Activated CD8-positive, alpha-beta T cell treated with anti-CD3 and anti-CD28 coated beads, Interleukin-2, amount 10 ng/mL, durations not matched to agents 7 days and 5 days (primary cell): ENCODE measurements around the gene ACYP1. TPM values are rescaled to one million over a fixed set of nuclear protein-coding genes. Genes with fewer than 3 reads are reported as not detected.
A peak's percentile ranks its signal among the peaks of the same experiment; 100 is the strongest.

Source experiments
- ATAC-seq: fragments of 150-1000 bp; cut with Tn5 transposase; one replicate; pipeline ENCODE4 v1.10.0; 2021; ENCODE audit warnings: moderate library complexity
- CTCF ChIA-PET: fragments of 350-600 bp; sonication (Branson Sonifier 250); formaldehyde crosslinking; loops from one replicate; lab custom pipeline; 2021; ENCODE audit warnings: antibody characterized with exemption; lab: Charles Lee
- POLR2A ChIA-PET: fragments of 350-600 bp; sonication (Branson Sonifier 250); formaldehyde crosslinking; loops from one replicate; lab custom pipeline; 2021; ENCODE audit warnings: antibody characterized with exemption; lab: Charles Lee
- DNase-seq: peaks from one replicate; pipeline ENCODE4 v3.0.0-alpha.2; 2020
- H3K27ac Mint-ChIP-seq: one replicate; pipeline ENCODE4 v1.8.0; 2021; ENCODE audit warnings: mild to moderate bottlenecking, mixed read lengths
- H3K27me3 Mint-ChIP-seq: one replicate; pipeline ENCODE4 v1.8.0; 2021; ENCODE audit warnings: low read depth, mixed read lengths
- H3K36me3 Mint-ChIP-seq: one replicate; pipeline ENCODE4 v1.8.0; 2021; ENCODE audit warnings: low read depth, mixed read lengths
- H3K4me1 Mint-ChIP-seq: one replicate; pipeline ENCODE4 v1.8.0; 2021; ENCODE audit warnings: low read depth, mixed read lengths
- H3K4me3 Mint-ChIP-seq: one replicate; pipeline ENCODE4 v1.8.0; 2021; ENCODE audit warnings: mild to moderate bottlenecking, mixed read lengths
- H3K9me3 Mint-ChIP-seq: one replicate; pipeline ENCODE4 v1.8.0; 2022; ENCODE audit warnings: mixed read lengths; ENCODE audit not compliant: insufficient read depth
- total RNA-seq, 2 experiments: library from RNA; stranded (reverse); gene quantifications; one replicate each; pipeline ENCODE4 v1.2.3, GENCODE V29; 2021

The ACYP1 gene
- total RNA-seq, 2 experiments from 2014 or later, result 42.6 to 44.0 TPM

DNA sequence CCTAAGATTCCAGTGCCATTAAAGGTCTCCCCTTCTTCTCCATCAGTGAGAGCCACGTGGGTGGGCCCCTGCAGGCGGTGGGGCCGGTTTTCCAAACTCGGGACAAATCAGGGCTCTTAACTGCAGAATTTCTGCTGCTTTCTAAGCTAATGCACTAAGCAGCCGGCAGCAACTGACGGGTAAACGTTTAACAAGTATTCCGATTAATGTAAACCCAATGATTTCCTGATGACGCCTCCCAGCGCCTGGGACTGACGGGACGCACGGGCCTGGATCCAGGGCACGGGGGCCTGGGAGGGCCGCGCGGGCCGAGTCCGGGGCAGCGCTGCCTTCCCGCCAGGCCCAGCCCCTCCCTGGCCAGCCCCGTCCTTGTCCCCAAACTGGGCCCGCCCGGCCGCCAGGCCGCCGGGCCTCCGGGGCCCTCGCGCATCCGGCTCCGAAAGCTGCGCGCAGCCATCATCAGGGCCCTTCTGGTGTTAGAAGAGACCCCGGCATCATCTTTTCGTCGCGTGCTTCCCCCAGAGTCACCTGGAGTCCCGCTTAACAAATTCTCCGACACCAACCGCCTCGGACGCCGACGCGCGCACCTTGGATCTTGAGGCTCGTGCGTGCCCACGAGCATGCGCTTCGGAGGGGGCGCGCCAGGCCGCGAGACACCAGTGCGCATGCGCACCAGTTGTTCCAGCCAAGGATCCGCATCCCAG, 12.8 kb downstream of the ACYP1 start, which contains the start of gene MLH3:
MLH3 (minus strand) TSS at position 616 of the 704 bp plus-strand sequence. CDS start 1,812 bp downstream, outside the sequence.
- Mint-ChIP-seq H3K27ac (peak within 1 kb of the TSS; percentile 91), H3K27me3 (no peaks in the 10 kb centered on the region), H3K36me3 (peaks cover 50% of the 10 kb centered on the region), H3K4me3 (peak within 1 kb of the TSS; percentile 83), H3K9me3 (no peaks in the 10 kb centered on the region), H3K4me1 (peaks cover 50% of the 10 kb centered on the region)
- ATAC-seq (peak; percentile 89), DNase-seq (peak; percentile 81)
- CTCF ChIA-PET, result interaction anchor here (1.1 to 2.9 kb wide), 7 partner anchors 13 to 109 kb away, joined by 3 to 12 read pairs (median 3); partner anchors contain the start of genes ACYP1 and ZC2HC1C
- POLR2A ChIA-PET, result interaction anchor here (0.7 to 1.4 kb wide), 2 partner anchors 19 to 49 kb away, joined by 3 read pairs; partner anchors contain the start of gene ZC2HC1C

DNA sequence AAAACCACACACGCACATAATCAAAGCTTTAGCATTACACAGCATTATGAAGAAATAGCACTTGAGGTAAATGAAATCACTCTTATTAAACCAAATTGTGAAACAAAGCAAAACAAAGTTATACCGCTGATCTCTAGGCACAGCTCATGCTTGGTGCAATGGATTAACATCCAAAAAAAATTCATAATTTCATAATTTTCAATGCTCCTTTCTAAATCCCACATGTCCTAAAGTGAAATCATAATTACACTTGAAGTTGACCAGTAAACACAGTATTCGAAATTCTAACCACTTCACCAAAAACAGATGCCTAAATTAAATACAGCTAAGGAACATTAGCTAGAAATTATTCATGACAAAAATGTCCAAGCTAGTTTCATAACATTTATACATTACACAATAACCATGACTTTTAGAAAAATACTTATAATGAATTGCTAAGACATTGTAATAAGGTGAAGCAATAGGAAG, 14.1 kb downstream of the ACYP1 start:
- Mint-ChIP-seq H3K27ac (no peak overlapping the region), H3K4me1 (peaks cover 47% of the 10 kb centered on the region), H3K36me3 (peaks cover 42% of the 10 kb centered on the region), H3K4me3 (peak overlapping the region; percentile 36), H3K27me3 (no peaks in the 10 kb centered on the region), H3K9me3 (no peaks in the 10 kb centered on the region)
- ATAC-seq (no peak), DNase-seq (no peak)
- CTCF ChIA-PET, result interaction anchor here (0.6 to 2.9 kb wide), 5 partner anchors 14 to 102 kb away, joined by 3 to 11 read pairs (median 8); partner anchors contain the start of gene ACYP1
- POLR2A ChIA-PET, result interaction anchor here (0.6 to 1.3 kb wide), 2 partner anchors 14 to 20 kb away, joined by 4 to 5 read pairs; partner anchors contain the start of genes ACYP1 and ZC2HC1C

DNA sequence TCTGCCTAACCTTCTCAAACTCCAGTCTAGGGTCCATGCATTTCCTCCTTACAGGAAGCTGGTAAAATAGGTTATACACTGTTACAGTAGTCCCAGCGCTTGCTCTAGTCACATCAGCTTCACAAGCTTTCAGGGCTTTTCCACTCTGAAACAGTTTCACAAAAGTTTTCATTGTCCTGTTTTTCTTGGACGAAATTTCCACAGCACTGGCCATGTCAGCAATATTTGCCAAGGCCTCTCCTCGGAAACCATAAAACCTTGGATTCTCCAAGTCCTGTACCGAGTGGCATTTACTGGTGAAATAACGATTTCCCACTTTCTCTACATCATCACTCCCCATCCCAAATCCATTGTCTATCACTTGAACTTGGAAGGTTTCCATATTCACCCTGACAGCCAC, 14.7 kb downstream of the ACYP1 start:
- peaks cover 47% of the 10 kb centered on the region for H3K4me1 Mint-ChIP-seq
- H3K27me3 Mint-ChIP-seq, result no peaks in the 10 kb centered on the region
- ChIA-PET CTCF (interaction anchor here (0.9 to 2.9 kb wide), 6 partner anchors 15 to 103 kb away, joined by 3 to 11 read pairs (median 6); partner anchors contain the start of gene ACYP1), POLR2A (interaction anchor here (1.3 kb wide), 1 partner anchor 14 kb away, joined by 5 read pairs; the partner anchor contains the start of gene ACYP1)
- H3K36me3 Mint-ChIP-seq, result peaks cover 38% of the 10 kb centered on the region
- ATAC-seq (no peak), DNase-seq (no peak)
- H3K27ac Mint-ChIP-seq, result no peak overlapping the region
- H3K9me3 Mint-ChIP-seq, result no peaks in the 10 kb centered on the region
- no peak overlapping the region for H3K4me3 Mint-ChIP-seq

DNA sequence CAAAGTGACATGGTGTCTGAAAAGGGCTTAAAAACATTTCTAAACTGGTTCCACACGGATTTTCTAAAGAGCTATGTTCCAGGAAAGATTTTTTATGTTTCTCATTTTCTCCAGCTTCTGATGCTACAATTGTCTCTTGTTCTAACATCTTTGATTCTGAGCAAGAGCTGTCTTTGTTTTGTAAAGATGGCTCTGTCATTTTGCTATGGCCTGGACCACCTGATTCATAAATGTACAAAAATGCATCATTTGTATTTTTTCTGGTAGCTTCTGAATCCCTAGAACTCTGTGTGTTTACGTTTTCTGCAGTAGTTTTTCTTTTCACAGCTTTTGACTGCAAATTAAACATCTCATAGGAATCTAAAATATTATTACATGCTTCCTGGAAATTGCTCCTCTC, 15.7 kb downstream of the ACYP1 start:
- POLR2A ChIA-PET, result interaction anchor here (0.7 to 1.0 kb wide), 2 partner anchors 15 to 46 kb away, joined by 3 to 4 read pairs; partner anchors contain the start of gene EIF2B2
- ATAC-seq (no peak), DNase-seq (no peak)
- H3K27me3 Mint-ChIP-seq, result no peaks in the 10 kb centered on the region
- H3K9me3 Mint-ChIP-seq, result no peaks in the 10 kb centered on the region
- peaks cover 37% of the 10 kb centered on the region for H3K4me1 Mint-ChIP-seq
- CTCF ChIA-PET, result interaction anchor here (1.3 to 2.9 kb wide), 6 partner anchors 16 to 107 kb away, joined by 3 to 11 read pairs (median 6); partner anchors contain the start of gene ACYP1
- H3K27ac Mint-ChIP-seq, result no peak overlapping the region
- H3K36me3 Mint-ChIP-seq, result peaks cover 29% of the 10 kb centered on the region
- H3K4me3 Mint-ChIP-seq, result no peak overlapping the region

DNA sequence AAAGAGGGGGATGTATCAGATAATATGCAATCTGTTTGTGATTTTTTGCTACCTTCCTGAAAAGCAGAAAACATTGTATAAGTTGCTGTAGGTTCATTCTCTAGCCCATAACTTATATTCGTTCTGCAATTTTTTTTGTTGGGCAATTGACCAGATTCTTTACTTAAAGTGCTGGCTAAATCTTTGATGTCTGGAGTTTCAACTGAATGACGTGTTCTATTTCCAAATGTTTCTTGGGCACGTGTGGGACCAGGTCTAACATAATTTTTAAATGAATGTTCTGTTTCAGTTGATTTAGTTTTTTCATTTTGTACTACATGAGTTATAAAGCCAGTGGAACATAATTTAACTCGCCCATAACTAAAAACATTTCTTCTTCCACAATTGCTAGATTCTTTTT, 16.3 kb downstream of the ACYP1 start:
- H3K9me3 Mint-ChIP-seq, result no peaks in the 10 kb centered on the region
- H3K36me3 Mint-ChIP-seq, result peaks cover 23% of the 10 kb centered on the region
- peaks cover 31% of the 10 kb centered on the region for H3K4me1 Mint-ChIP-seq
- no peak for DNase-seq
- H3K4me3 Mint-ChIP-seq, result no peak overlapping the region
- ChIA-PET POLR2A (no interaction called here), CTCF (interaction anchor here (1.4 to 2.9 kb wide), 4 partner anchors 16 to 106 kb away, joined by 3 to 11 read pairs (median 6); partner anchors contain the start of gene ACYP1)
- no peak overlapping the region for H3K27ac Mint-ChIP-seq
- H3K27me3 Mint-ChIP-seq, result no peaks in the 10 kb centered on the region
- no peak for ATAC-seq

DNA sequence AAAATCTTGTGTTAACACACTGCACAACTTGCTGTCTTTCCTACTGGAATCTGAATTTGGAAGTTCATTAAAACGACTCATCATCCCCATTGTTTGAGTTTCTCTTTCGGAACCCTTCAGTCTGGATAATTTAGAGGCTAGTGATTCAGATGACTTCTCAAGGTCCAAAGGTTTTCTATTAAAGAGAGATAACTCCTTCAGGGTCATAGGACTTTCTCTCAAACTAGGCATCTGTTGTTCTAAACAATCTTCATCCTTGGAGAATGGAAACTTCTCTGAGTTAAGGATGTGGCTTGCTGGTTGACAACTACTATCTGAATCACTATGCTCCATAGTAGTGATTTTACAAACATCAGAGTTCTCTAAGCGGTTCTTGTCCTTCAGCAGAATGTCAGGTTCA, 16.9 kb downstream of the ACYP1 start:
- H3K36me3 Mint-ChIP-seq, result peaks cover 19% of the 10 kb centered on the region
- H3K4me1 Mint-ChIP-seq, result peaks cover 27% of the 10 kb centered on the region
- ChIA-PET POLR2A (no interaction called here), CTCF (interaction anchor here (1.4 to 2.6 kb wide), 2 partner anchors 41 to 105 kb away, joined by 3 to 8 read pairs; no protein-coding TSS in a partner anchor)
- H3K27ac Mint-ChIP-seq, result no peak overlapping the region
- no peaks in the 10 kb centered on the region for H3K9me3 Mint-ChIP-seq
- H3K27me3 Mint-ChIP-seq, result no peaks in the 10 kb centered on the region
- DNase-seq (no peak), ATAC-seq (no peak)
- H3K4me3 Mint-ChIP-seq, result no peak overlapping the region

DNA sequence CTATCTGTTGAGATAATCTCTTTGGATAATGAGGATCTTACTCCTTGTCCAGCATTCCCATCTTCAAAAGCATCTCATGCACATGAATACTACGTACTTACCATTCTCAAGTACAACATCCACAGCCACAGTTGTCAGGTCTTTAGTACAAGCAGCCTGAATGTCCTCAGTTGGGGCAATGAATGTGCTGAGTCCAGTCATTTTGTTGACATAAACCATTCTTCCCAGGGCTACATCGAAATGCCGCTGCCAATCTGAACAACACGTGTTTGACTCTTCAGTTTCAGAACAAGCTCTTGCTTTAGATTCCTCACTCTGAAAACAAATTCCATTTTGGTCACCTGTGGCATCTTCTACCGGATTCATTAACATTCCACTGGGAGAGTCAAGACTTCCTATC, 17.5 kb downstream of the ACYP1 start:
- CTCF ChIA-PET, result interaction anchor here (2.6 kb wide), 1 partner anchor 42 kb away, joined by 8 read pairs; no protein-coding TSS in a partner anchor
- H3K9me3 Mint-ChIP-seq, result no peaks in the 10 kb centered on the region
- no peak for ATAC-seq
- no peak for DNase-seq
- H3K4me1 Mint-ChIP-seq, result peaks cover 23% of the 10 kb centered on the region
- H3K36me3 Mint-ChIP-seq, result peaks cover 19% of the 10 kb centered on the region
- no peaks in the 10 kb centered on the region for H3K27me3 Mint-ChIP-seq
- POLR2A ChIA-PET, result no interaction called here
- H3K4me3 Mint-ChIP-seq, result no peak overlapping the region
- no peak overlapping the region for H3K27ac Mint-ChIP-seq

DNA sequence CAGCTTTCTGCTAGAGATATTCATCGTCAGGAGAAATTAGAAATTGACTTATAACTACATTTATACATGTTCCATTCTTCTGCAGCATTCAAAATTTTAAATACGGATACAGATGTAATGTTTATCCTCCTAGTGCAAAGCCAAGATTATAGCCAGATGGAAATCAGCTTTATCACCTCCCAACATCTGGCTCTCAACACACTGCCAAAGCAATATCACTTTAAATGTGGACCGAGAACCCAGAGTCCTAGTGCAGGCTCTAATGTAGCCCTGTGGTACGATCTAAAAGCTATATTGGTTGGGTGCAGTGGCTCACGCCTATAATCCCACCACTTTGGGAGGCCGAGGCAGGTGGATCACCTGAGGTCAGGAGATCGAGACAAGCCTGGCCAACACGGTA, 19.1 kb downstream of the ACYP1 start:
- no peaks in the 10 kb centered on the region for H3K27me3 Mint-ChIP-seq
- H3K4me3 Mint-ChIP-seq, result no peak overlapping the region
- ChIA-PET POLR2A (no interaction called here), CTCF (interaction anchor here (1.4 to 2.6 kb wide), 2 partner anchors 22 to 43 kb away, joined by 3 to 8 read pairs; no protein-coding TSS in a partner anchor)
- no peaks in the 10 kb centered on the region for H3K9me3 Mint-ChIP-seq
- no peak for DNase-seq
- no peak overlapping the region for H3K27ac Mint-ChIP-seq
- H3K4me1 Mint-ChIP-seq, result peaks cover 11% of the 10 kb centered on the region
- peaks cover 14% of the 10 kb centered on the region for H3K36me3 Mint-ChIP-seq
- ATAC-seq, result no peak

DNA sequence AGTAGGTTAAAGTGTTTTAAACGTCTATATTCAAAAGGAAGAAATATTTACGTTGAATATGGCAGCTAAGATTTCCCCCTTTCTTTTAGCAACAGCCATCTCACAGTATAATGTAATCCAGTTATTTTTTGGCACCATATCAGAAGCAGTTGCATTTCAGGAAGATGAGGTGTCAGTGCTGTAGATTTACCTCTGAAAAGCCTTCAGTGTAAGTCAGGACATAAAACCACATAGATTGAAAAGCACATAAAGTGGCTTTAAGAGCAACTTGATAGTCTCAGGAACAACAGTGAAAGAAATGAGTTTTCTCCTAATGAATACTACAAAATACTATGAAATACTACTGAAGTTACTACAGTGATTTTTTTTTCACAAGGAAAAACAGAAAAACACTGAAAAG, 19.5 kb downstream of the ACYP1 start:
- peaks cover 10% of the 10 kb centered on the region for H3K36me3 Mint-ChIP-seq
- H3K4me1 Mint-ChIP-seq, result peaks cover 11% of the 10 kb centered on the region
- POLR2A ChIA-PET, result no interaction called here
- ATAC-seq (no peak), DNase-seq (no peak)
- H3K9me3 Mint-ChIP-seq, result no peaks in the 10 kb centered on the region
- CTCF ChIA-PET, result interaction anchor here (1.4 kb wide), 1 partner anchor 22 kb away, joined by 3 read pairs; no protein-coding TSS in a partner anchor
- H3K4me3 Mint-ChIP-seq, result no peak overlapping the region
- H3K27ac Mint-ChIP-seq, result no peak overlapping the region
- H3K27me3 Mint-ChIP-seq, result no peaks in the 10 kb centered on the region

DNA sequence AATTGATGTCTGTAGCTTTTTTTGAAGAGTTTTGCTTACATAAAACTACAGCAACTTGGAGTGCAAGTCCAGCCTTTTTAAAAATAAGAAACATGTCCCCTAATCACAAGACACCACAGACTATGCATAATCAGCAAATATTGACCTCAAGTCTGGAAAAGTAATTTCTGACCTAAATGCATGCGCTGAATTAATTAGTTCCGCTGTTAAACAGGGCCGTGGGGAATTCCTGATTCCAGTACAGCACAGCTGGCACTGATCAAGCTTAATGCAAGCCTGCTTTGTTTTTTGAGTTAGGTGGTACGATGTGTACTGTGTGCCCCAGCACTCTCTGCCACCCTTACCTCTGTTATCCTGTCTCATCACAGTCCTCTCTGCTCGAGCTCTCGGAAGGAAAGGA, 21.8 kb downstream of the ACYP1 start:
- H3K27ac Mint-ChIP-seq, result no peak overlapping the region
- no peaks in the 10 kb centered on the region for H3K9me3 Mint-ChIP-seq
- peaks cover 10% of the 10 kb centered on the region for H3K36me3 Mint-ChIP-seq
- ATAC-seq (no peak), DNase-seq (no peak)
- peaks cover 8% of the 10 kb centered on the region for H3K4me1 Mint-ChIP-seq
- POLR2A ChIA-PET, result no interaction called here
- CTCF ChIA-PET, result interaction anchor here (0.7 to 1.2 kb wide), 2 partner anchors 19 to 267 kb away, joined by 3 read pairs; no protein-coding TSS in a partner anchor
- no peaks in the 10 kb centered on the region for H3K27me3 Mint-ChIP-seq
- H3K4me3 Mint-ChIP-seq, result no peak overlapping the region

DNA sequence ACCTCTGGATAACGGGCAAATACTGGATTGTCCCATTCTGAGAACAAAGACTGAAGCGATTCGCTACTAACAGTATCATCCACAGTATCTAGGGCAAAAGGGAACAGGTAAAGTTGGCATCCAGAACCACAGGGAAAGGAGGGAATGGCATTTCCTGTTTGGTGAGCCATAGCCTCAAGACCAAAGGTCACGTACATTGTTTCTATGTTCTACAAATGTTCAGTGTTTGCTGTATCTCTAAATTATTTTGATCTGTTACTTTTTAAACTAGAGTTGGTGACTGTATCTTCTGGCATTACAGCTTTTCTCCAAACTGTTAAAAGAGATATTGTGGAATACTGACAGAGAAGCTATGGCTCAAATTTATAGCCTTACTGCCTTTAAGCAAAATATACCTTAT, 22.2 kb downstream of the ACYP1 start:
- H3K9me3 Mint-ChIP-seq, result no peaks in the 10 kb centered on the region
- DNase-seq (no peak), ATAC-seq (no peak)
- no peak overlapping the region for H3K27ac Mint-ChIP-seq
- CTCF ChIA-PET, result interaction anchor here (0.7 to 1.2 kb wide), 2 partner anchors 19 to 267 kb away, joined by 3 read pairs; no protein-coding TSS in a partner anchor
- POLR2A ChIA-PET, result no interaction called here
- H3K36me3 Mint-ChIP-seq, result peaks cover 11% of the 10 kb centered on the region
- no peak overlapping the region for H3K4me3 Mint-ChIP-seq
- no peaks in the 10 kb centered on the region for H3K27me3 Mint-ChIP-seq
- H3K4me1 Mint-ChIP-seq, result peaks cover 5% of the 10 kb centered on the region
